ENCODE measurements around the gene SLC22A12.

The SLC22A12 gene

DNA sequence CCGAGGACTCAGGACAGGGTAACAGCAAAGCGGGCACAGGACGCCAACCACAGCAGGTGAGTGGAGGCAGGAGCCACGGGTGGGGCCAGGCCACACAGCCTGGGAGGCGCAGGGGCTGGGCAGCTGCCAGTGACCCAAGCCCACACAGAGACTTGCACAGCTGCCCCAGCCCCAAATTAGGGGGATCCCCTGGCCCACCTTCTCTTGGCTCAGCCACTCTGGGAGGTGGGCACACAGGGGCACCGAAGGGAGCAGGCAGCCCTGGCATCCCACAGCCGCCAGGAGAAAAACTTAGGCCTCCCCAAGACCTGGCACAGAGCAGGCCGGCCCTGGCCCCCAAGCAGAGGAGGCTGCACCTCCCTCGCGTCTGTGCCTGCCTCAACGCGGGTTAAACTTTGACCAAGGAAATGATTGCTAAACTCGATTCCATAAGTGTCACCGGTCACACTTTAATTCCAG lies at the start of gene SLC22A12:
TSS of gene SLC22A12 (plus strand) at position 458 of the 459 bp plus-strand sequence. CDS start 337 bp downstream, outside the sequence.
- no peak within 1 kb of the TSS for H3K4me3 ChIP-seq (ENCODE audit: low read depth, low read length)
- TF ChIP-seq, protein P1, sequence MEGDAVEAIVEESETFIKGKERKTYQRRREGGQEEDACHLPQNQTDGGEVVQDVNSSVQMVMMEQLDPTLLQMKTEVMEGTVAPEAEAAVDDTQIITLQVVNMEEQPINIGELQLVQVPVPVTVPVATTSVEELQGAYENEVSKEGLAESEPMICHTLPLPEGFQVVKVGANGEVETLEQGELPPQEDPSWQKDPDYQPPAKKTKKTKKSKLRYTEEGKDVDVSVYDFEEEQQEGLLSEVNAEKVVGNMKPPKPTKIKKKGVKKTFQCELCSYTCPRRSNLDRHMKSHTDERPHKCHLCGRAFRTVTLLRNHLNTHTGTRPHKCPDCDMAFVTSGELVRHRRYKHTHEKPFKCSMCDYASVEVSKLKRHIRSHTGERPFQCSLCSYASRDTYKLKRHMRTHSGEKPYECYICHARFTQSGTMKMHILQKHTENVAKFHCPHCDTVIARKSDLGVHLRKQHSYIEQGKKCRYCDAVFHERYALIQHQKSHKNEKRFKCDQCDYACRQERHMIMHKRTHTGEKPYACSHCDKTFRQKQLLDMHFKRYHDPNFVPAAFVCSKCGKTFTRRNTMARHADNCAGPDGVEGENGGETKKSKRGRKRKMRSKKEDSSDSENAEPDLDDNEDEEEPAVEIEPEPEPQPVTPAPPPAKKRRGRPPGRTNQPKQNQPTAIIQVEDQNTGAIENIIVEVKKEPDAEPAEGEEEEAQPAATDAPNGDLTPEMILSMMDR (IDR thresholded peaks at IDR 0.05; ENCODE audit: low read depth, low read length) = no peak
- TF ChIP-seq POLR2A (IDR thresholded peaks at IDR 0.05; ENCODE audit: extremely low read depth, insufficient read length) (no peak), MYC (IDR thresholded peaks at IDR 0.05; ENCODE audit: low read depth, low read length) (no peak)
- TF ChIP-seq, protein P2, sequence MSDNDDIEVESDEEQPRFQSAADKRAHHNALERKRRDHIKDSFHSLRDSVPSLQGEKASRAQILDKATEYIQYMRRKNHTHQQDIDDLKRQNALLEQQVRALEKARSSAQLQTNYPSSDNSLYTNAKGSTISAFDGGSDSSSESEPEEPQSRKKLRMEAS (IDR thresholded peaks at IDR 0.05; ENCODE audit: low read depth, low read length) = no peak
- no peak for DNase-seq (ENCODE audit: low read depth)

DNA sequence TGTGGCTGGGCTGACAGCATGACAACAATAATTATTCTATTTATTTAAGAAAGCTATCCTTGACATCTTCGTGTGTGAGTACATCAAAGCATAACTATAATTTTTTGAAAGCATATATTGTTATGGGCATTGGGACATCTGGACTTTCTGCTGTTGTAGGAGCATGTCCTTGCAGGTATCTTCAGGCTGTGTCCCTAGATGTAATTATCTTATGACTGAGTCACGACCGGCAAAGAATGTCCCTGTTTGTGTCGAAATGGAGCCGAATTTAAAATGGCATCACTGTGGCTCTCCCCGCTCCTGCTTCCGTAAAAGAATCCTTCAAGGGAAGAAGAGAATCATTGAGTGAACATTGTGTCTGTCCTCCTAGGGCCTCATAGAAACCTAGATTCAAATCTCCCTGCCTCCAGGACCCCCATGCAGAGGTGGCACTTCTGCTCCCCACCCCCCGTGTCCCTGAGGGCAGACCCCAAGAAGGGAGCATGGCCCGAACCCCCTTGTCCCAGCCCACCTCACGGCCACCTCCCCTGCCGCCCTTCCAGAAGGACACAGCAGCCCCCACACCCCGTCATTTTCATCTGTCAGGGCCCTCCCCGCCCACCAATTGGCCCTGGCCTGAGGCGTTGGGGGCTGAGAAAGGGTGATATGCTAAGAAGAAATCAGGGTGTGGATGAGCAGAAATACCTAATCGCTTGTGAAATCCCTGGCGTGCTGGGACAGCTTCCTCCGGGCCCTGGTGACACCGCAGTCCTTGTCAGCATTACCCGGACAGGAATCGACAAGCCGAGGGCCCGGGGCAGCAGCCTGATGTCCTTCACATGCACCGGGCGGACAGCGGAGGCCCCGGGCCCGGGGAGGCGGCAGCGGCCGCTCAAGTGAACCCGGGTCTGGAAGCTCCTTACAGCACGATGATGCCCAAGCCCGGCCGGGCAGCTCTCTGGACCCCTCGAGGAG lies 48.6 kb upstream of the SLC22A12 start:
- H3K4me3 ChIP-seq (ENCODE audit: low read depth, low read length) = no peak overlapping the region
- no peak for DNase-seq (ENCODE audit: low read depth)
- TF ChIP-seq MYC (IDR thresholded peaks at IDR 0.05; ENCODE audit: low read depth, low read length) (no peak), POLR2A (IDR thresholded peaks at IDR 0.05; ENCODE audit: extremely low read depth, insufficient read length) (no peak)
- TF ChIP-seq, protein P1 (IDR thresholded peaks at IDR 0.05; ENCODE audit: low read depth, low read length) = no peak
- TF ChIP-seq, protein P2 (IDR thresholded peaks at IDR 0.05; ENCODE audit: low read depth, low read length) = no peak

DNA sequence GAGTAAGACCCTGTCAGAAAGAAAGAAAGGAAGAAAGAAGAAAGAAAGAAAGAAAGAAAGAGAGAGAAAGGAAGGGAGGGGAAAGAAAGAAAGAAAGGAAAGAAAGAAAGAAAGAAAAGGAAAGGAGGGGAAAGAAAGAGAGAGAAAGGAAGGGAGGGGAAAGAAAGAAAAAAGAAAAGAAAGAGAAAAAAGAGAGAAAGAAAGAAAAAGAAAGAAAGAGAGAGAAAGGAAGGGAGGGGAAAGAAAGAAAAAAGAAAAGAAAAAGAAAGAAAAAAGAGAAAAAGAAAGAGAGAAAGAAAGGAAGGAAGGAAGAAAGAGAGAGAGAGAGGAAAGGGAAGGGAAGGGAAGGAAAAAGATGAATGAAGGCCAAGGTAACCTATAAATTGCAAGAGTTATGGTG lies 47.2 kb upstream of the SLC22A12 start:
- H3K4me3 ChIP-seq (ENCODE audit: low read depth, low read length) = no peak overlapping the region
- TF ChIP-seq, protein P1 (IDR thresholded peaks at IDR 0.05; ENCODE audit: low read depth, low read length) = no peak
- TF ChIP-seq POLR2A (IDR thresholded peaks at IDR 0.05; ENCODE audit: extremely low read depth, insufficient read length) (no peak), MYC (IDR thresholded peaks at IDR 0.05; ENCODE audit: low read depth, low read length) (no peak)
- TF ChIP-seq, protein P2 (IDR thresholded peaks at IDR 0.05; ENCODE audit: low read depth, low read length) = no peak
- no peak for DNase-seq (ENCODE audit: low read depth)

DNA sequence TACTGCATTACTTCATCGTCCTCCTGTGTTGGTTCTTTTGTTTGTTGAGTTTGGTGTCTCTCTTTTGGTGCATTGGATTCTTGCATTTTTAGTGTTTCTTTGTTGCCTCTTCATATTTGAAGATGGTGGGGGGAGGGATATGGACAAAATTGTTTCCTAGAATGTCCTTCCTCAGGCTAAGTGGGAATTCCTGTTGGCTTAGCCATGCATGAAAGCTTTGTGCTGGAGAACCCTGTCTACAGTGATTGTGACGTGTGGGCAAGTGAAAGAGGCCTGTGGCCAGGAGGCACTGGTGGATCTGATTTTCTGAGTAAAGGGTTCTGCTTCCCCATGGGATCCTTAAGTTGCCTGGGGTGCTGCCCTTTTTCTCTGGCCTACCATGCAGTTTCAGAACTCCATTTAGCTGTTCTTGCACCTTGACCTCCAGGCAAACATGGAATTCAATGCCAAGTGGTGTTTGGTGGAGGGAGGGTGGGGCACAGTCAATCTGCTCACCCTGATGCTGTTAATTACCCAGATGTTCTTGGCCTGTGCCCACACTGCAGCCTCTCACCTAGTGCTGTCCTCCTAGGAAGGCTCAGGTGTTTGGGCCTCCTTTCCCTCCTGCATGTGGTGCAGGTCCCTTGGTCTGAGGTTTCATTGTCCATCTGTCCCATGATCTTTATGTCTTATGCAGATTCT lies 46.3 kb upstream of the SLC22A12 start:
- no peak for TF ChIP-seq MYC (IDR thresholded peaks at IDR 0.05; ENCODE audit: low read depth, low read length)
- TF ChIP-seq, protein P1 (IDR thresholded peaks at IDR 0.05; ENCODE audit: low read depth, low read length) = no peak
- TF ChIP-seq POLR2A (IDR thresholded peaks at IDR 0.05; ENCODE audit: extremely low read depth, insufficient read length) = no peak
- TF ChIP-seq, protein P2 (IDR thresholded peaks at IDR 0.05; ENCODE audit: low read depth, low read length) = no peak
- DNase-seq (ENCODE audit: low read depth) = no peak
- H3K4me3 ChIP-seq (ENCODE audit: low read depth, low read length) = no peak overlapping the region

DNA sequence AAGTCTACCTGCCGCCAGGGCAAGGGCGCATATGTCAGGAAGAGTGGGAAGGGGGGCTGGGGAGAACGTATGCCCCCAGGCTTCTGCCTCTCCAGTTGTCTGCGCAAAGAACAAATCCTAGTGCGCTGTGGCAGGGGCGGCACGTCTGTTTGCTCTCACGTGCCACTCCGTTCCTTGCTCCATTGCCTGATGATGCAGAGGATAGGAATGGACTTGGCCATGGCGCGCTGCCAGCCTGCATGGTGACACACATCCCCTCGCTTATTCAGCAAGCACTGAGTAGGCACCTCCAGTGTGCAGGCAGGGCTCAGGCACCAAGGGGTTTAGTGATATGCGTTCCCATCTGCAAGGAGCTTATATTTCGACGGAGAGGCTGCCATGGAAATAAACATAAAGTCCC lies 45.4 kb upstream of the SLC22A12 start:
- no peak overlapping the region for H3K4me3 ChIP-seq (ENCODE audit: low read depth, low read length)
- DNase-seq (ENCODE audit: low read depth) = no peak
- TF ChIP-seq POLR2A (IDR thresholded peaks at IDR 0.05; ENCODE audit: extremely low read depth, insufficient read length) (no peak), MYC (IDR thresholded peaks at IDR 0.05; ENCODE audit: low read depth, low read length) (no peak)
- TF ChIP-seq, protein P2 (IDR thresholded peaks at IDR 0.05; ENCODE audit: low read depth, low read length) = no peak
- TF ChIP-seq, protein P1 (IDR thresholded peaks at IDR 0.05; ENCODE audit: low read depth, low read length) = no peak

Data from NB4 (cell line).